Neuronal stem cell (in vitro differentiated cells): ENCODE measurements around the gene NPHP4.

Experiments used
- DNase-seq: peaks from one replicate; pipeline ENCODE4 v3.0.0-alpha.2; 2013; ENCODE audit warnings: low spot score
- H2AFZ ChIP-seq: one replicate; pipeline ENCODE4 v1.6.1; 2013; ENCODE audit warnings: mild to moderate bottlenecking, low read length, inconsistent platforms
- H2AK5ac ChIP-seq: 2 replicates; pipeline ENCODE4 v1.6.1; 2013; ENCODE audit warnings: low read depth, mild to moderate bottlenecking, inconsistent platforms, low read length, moderate library complexity, mixed read lengths
- H2BK120ac ChIP-seq: 2 replicates; pipeline ENCODE4 v1.6.1; 2013; ENCODE audit warnings: low read depth, mild to moderate bottlenecking, inconsistent platforms, low read length, moderate library complexity, mixed read lengths
- H2BK12ac ChIP-seq: one replicate; pipeline ENCODE4 v1.6.1; 2013; ENCODE audit warnings: low read length, inconsistent platforms
- H2BK15ac ChIP-seq: 2 replicates; pipeline ENCODE4 v1.6.1; 2013; ENCODE audit warnings: mild to moderate bottlenecking, low read length, inconsistent platforms, mixed read lengths
- H2BK5ac ChIP-seq: one replicate; pipeline ENCODE4 v1.6.1; 2013; ENCODE audit warnings: inconsistent platforms, mild to moderate bottlenecking, low read length, moderate library complexity
- H3K14ac ChIP-seq: one replicate; pipeline ENCODE4 v1.6.1; 2013; ENCODE audit warnings: low read length, inconsistent platforms
- H3K18ac ChIP-seq: 2 replicates; pipeline ENCODE4 v1.6.1; 2013; ENCODE audit warnings: low read length, inconsistent platforms
- H3K23ac ChIP-seq: 2 replicates; pipeline ENCODE4 v1.6.1; 2013; ENCODE audit warnings: low read depth, mild to moderate bottlenecking, mixed read lengths, low read length, inconsistent platforms; ENCODE audit not compliant: poor library complexity
- H3K27ac ChIP-seq: replicated peaks from 3 replicates; pipeline ENCODE4 v1.5.1; 2013; ENCODE audit warnings: low read length, inconsistent platforms
- H3K27me3 ChIP-seq, 3 experiments: 2 replicates each; pipeline ENCODE4 v1.6.1; 2013; ENCODE audit warnings: low read length in 3 of 3, mild to moderate bottlenecking in 2 of 3, inconsistent platforms in 1 of 3, low read depth in 1 of 3, mixed read lengths in 1 of 3, moderate library complexity in 1 of 3; ENCODE audit not compliant: control insufficient read depth in 3 of 3, insufficient read depth in 3 of 3
- H3K36me3 ChIP-seq, 2 donors: replicated peaks in 1 of 2; 2 replicates each; pipeline ENCODE4 v1.6.1; 2013; ENCODE audit warnings: low read length in 2 of 2; ENCODE audit not compliant: control insufficient read depth in 2 of 2, insufficient read depth in 2 of 2
- H3K4ac ChIP-seq: 2 replicates; pipeline ENCODE4 v1.6.1; 2013; ENCODE audit warnings: inconsistent platforms, mild to moderate bottlenecking, low read length, moderate library complexity
- H3K4me1 ChIP-seq, 2 donors: 1 replicate in 1 of 2; 2 replicates in 1 of 2; pipeline ENCODE4 v1.6.1; 2013; ENCODE audit warnings: low read length in 2 of 2, low read depth in 1 of 2; ENCODE audit not compliant: control insufficient read depth in 2 of 2, insufficient read depth in 1 of 2
- H3K4me2 ChIP-seq: one replicate; pipeline ENCODE4 v1.6.1; 2013; ENCODE audit warnings: mild to moderate bottlenecking, low read length, inconsistent platforms; ENCODE audit not compliant: insufficient read depth, poor library complexity, severe bottlenecking
- H3K4me3 ChIP-seq, 2 donors: 2 replicates each; pipeline ENCODE4 v1.5.1; 2013; ENCODE audit warnings: low read length in 2 of 2, mild to moderate bottlenecking in 2 of 2, inconsistent platforms in 1 of 2, moderate library complexity in 1 of 2
- H3K79me1 ChIP-seq: one replicate; pipeline ENCODE4 v1.6.1; 2013; ENCODE audit warnings: low read depth, mild to moderate bottlenecking, inconsistent platforms, low read length, moderate library complexity
- H3K9ac ChIP-seq: one replicate; pipeline ENCODE4 v1.6.1; 2013; ENCODE audit warnings: mild to moderate bottlenecking, low read depth, low read length, inconsistent platforms; ENCODE audit not compliant: poor library complexity
- H3K9me3 ChIP-seq, 2 donors: replicated peaks in 1 of 2; 2 replicates each; pipeline versions ENCODE3 to v1.6.1; 2013; ENCODE audit warnings: low read length in 2 of 2, mild to moderate bottlenecking in 2 of 2, inconsistent platforms in 1 of 2, low read depth in 1 of 2, mixed read lengths in 1 of 2, moderate library complexity in 1 of 2; ENCODE audit not compliant: control insufficient read depth in 2 of 2, insufficient read depth in 1 of 2
- H4K8ac ChIP-seq: one replicate; pipeline ENCODE4 v1.6.1; 2013; ENCODE audit warnings: low read depth, mild to moderate bottlenecking, inconsistent platforms, low read length, moderate library complexity
- H4K91ac ChIP-seq: one replicate; pipeline ENCODE4 v1.6.1; 2013; ENCODE audit warnings: low read length, low read depth, mild to moderate bottlenecking, inconsistent platforms; ENCODE audit not compliant: poor library complexity
- WGBS, 2 donors: extraction: QIAGEN DNeasy Blood & Tissue Kit; methylation state at CpG; one replicate each; pipeline ENCODE4 v1.1.7; 2013; ENCODE audit warnings: missing lambda C conversion rate in 2 of 2, mixed read lengths in 1 of 2; ENCODE audit not compliant: insufficient read length in 2 of 2, insufficient replicate concordance in 1 of 2; ENCODE audit errors: extremely low coverage in 2 of 2; 5-methylcytosine and 5-hydroxymethylcytosine counted together

NPHP4 gene

DNA sequence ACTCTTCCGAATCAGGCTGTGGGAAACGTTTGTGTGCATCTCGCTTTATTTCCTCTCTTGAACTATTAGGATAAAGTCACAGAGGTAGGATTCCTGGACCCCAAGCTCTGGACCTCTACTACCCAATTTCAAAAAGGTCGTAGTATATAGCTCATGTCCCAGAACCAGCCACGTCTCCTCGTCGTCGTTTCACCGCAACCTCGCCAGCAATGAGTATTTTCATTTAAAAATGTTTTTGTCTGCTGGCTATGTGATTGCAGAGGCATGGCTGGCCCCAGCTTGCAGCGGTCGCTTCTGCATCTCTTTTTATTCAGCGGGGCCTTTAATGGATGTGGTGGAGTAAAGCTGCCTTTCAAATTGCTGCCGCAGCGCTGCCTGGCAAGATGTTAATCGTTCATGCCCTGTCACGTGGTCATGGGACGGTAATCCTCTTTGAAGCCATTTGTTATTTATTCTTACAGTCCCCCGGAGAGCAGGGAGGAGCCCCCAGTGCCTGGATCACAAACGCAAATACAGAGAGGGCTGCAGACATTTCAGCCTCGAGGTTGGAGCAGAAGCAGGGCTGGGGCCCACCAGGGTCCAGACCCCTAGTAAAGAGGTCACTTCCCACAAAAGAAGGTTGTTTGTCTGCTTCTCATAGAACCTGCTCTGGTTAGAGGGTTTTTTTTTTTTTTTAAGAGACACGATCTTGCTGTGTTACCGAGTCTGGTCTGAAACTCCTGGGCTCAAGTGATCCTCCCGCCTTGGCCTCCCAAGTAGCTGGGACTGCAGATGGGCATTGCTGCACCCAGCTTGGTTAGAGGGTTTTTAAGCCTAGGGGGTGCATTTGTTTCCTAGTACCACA is 11.6 kb upstream of the NPHP4 start:
- no CpG with 5 or more reads among the region's 24 CpGs for WGBS, 2 donors

DNA sequence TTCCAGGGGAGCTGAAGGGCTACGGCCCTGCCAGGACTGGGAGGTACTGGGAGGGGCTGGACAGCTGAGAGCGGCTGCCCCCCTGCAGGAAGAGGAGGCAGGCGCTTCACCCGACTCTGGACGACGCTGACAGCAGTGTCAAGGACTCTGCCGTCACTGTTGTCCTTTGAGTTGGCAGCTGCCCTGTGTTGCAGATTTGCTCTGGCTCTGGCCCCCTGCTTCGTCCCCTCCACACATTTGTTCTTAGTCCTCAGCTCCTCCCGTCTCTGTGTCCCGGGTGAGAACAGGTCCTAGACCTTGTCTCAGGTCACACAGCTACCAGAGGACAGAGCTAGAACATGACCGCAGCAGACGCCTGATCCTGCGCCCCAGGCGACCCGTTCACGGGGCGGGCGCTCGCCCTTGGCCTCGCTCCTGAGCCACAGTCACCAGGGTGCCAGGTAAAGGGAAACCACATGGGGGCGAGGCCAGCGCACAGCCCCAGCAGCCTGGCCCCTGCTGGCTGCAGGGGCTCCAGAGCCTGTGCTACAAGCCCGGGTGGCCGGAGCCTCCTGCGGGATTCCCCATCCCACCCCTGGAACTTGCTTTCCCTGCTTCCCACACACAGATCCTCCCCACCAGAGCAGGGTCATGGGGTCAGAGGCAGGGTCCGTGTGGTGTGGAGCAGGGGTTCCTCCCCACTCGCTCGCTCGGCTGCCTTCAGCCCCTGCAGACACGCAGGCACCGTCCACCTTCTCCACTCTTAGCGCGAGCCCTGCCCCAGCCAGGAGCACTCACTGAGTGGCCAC is 10.7 kb upstream of the NPHP4 start:
- peak overlapping the region; percentile 77 for H2BK15ac ChIP-seq
- no peak overlapping the region for H2AFZ ChIP-seq
- no CpG with 5 or more reads among the region's 33 CpGs for WGBS, 2 donors
- H3K14ac ChIP-seq = no peak overlapping the region
- peak overlapping the region; percentile 72 for H3K18ac ChIP-seq
- peaks cover 0 to 6% (median 0%) of the 10 kb centered on the region in 3 experiments for H3K27me3 ChIP-seq
- H3K9ac ChIP-seq = peak overlapping the region; percentile 39
- H3K4me1 ChIP-seq = peaks cover 26 to 30% of the 10 kb centered on the region in 2 donors
- no peak for DNase-seq
- H3K9me3 ChIP-seq = no peaks in the 10 kb centered on the region
- H3K36me3 ChIP-seq = no peaks in the 10 kb centered on the region
- H2AK5ac ChIP-seq = peak overlapping the region; percentile 61
- no peak overlapping the region for H3K4ac ChIP-seq
- peak overlapping the region; percentile 33 for H2BK5ac ChIP-seq
- no peak overlapping the region for H3K23ac ChIP-seq
- H3K4me2 ChIP-seq = no peak overlapping the region
- peaks cover 2% of the 10 kb centered on the region for H3K79me1 ChIP-seq
- no peak overlapping the region for H4K91ac ChIP-seq
- H3K27ac ChIP-seq = peak overlapping the region; percentile 52
- H2BK12ac ChIP-seq = no peak overlapping the region
- no peak overlapping the region for H2BK120ac ChIP-seq
- no peak overlapping the region for H3K4me3 ChIP-seq
- no peak overlapping the region for H4K8ac ChIP-seq

More for the DNA sequence above, 11.6 kb upstream of the NPHP4 start:
- H3K23ac ChIP-seq = no peak overlapping the region
- H3K4me3 ChIP-seq = no peak overlapping the region
- H3K4me1 ChIP-seq = peaks cover 26 to 33% of the 10 kb centered on the region in 2 donors
- H3K18ac ChIP-seq = no peak overlapping the region
- H3K27ac ChIP-seq = peak overlapping the region; percentile 52
- H4K8ac ChIP-seq = no peak overlapping the region
- H3K14ac ChIP-seq = peak overlapping the region; percentile 47
- no peak overlapping the region for H3K9ac ChIP-seq
- peaks cover 2% of the 10 kb centered on the region for H3K79me1 ChIP-seq
- no peaks in the 10 kb centered on the region for H3K9me3 ChIP-seq
- H2BK120ac ChIP-seq = no peak overlapping the region
- no peak overlapping the region for H2AK5ac ChIP-seq
- H3K4ac ChIP-seq = no peak overlapping the region
- H3K27me3 ChIP-seq = peaks cover 0 to 6% (median 0%) of the 10 kb centered on the region in 3 experiments
- no peaks in the 10 kb centered on the region for H3K36me3 ChIP-seq
- no peak overlapping the region for H3K4me2 ChIP-seq
- peak overlapping the region; percentile 77 for H2BK15ac ChIP-seq
- peak; percentile 36 for DNase-seq
- peak overlapping the region; percentile 72 for H2AFZ ChIP-seq
- no peak overlapping the region for H2BK5ac ChIP-seq
- H4K91ac ChIP-seq = no peak overlapping the region
- H2BK12ac ChIP-seq = no peak overlapping the region

GRCh38 chr1:6001992-6002576 is 9.9 kb upstream of the NPHP4 start:
- Histone ChIP-seq H4K91ac (no peak overlapping the region), H4K8ac (no peak overlapping the region), H2BK15ac (no peak overlapping the region), H3K27ac (no peak overlapping the region), H3K79me1 (peaks cover 2% of the 10 kb centered on the region), H2BK120ac (no peak overlapping the region), H3K9ac (no peak overlapping the region), H3K4me1 (peaks cover 26 to 30% of the 10 kb centered on the region in 2 donors), H2AFZ (no peak overlapping the region), H3K9me3 (no peaks in the 10 kb centered on the region), H3K36me3 (no peaks in the 10 kb centered on the region), H2BK5ac (peak overlapping the region; percentile 6), H2AK5ac (no peak overlapping the region), H3K27me3 (peaks cover 0 to 6% (median 0%) of the 10 kb centered on the region in 3 experiments), H3K23ac (peak overlapping the region; percentile 80), H2BK12ac (no peak overlapping the region), H3K14ac (no peak overlapping the region), H3K4me3 (no peak overlapping the region), H3K18ac (peak overlapping the region; percentile 23), H3K4me2 (no peak overlapping the region), H3K4ac (no peak overlapping the region)
- no CpG with 5 or more reads among the region's 13 CpGs for WGBS, 2 donors
- no peak for DNase-seq
